ENCODE measurements around the gene HOXC10.

DNA sequence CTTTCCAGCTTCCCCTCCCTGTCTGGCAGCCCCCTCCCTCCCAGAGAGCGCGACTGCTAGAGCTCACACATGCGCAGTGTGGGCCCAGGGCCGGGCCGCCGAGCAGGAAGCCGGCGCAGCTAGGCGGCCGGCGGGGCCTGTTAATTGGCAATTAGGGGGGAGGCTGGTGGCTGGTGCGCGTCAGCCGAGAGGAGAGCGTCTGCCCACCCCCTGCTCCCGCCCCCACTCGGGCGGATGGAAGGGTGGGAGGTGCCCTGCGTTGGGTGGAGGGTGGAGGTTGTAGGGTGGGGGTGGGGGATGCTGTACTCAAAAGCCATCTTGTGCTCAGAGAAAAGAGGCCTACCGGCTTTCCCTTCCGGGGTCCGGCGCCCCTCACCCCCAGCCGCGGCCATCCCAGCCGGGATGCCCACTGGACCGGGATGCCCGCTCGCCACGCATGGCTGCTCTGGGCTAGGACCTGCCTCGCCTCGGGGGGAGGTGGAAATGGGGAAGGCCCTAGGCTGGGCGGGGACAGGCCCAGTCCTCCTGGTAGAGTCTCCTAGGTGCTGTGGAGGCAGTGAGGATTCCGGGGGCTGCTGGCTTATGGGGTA, 33.0 kb downstream of the HOXC10 start:
- TF ChIP-seq SRF (IDR thresholded peaks at IDR 0.05; ENCODE audit: low read depth, low read length) = no peak
- TF ChIP-seq EP300 (IDR thresholded peaks at IDR 0.05; ENCODE audit: borderline replicate concordance in 1 of 2, low read depth in 2 of 2, low read length in 2 of 2) = no peak
- TF ChIP-seq, protein P1, sequence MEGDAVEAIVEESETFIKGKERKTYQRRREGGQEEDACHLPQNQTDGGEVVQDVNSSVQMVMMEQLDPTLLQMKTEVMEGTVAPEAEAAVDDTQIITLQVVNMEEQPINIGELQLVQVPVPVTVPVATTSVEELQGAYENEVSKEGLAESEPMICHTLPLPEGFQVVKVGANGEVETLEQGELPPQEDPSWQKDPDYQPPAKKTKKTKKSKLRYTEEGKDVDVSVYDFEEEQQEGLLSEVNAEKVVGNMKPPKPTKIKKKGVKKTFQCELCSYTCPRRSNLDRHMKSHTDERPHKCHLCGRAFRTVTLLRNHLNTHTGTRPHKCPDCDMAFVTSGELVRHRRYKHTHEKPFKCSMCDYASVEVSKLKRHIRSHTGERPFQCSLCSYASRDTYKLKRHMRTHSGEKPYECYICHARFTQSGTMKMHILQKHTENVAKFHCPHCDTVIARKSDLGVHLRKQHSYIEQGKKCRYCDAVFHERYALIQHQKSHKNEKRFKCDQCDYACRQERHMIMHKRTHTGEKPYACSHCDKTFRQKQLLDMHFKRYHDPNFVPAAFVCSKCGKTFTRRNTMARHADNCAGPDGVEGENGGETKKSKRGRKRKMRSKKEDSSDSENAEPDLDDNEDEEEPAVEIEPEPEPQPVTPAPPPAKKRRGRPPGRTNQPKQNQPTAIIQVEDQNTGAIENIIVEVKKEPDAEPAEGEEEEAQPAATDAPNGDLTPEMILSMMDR (IDR thresholded peaks at IDR 0.05; ENCODE audit: control extremely low read depth in 1 of 3, insufficient read depth in 1 of 3, low read depth in 1 of 3, low read length in 3 of 3) = no peak
- no peak for TF ChIP-seq SP1 (IDR thresholded peaks at IDR 0.05; ENCODE audit: low read depth, low read length)
- TF ChIP-seq BACH1 (IDR thresholded peaks at IDR 0.05; ENCODE audit: low read length) = no peak
- TF ChIP-seq, protein P2, sequence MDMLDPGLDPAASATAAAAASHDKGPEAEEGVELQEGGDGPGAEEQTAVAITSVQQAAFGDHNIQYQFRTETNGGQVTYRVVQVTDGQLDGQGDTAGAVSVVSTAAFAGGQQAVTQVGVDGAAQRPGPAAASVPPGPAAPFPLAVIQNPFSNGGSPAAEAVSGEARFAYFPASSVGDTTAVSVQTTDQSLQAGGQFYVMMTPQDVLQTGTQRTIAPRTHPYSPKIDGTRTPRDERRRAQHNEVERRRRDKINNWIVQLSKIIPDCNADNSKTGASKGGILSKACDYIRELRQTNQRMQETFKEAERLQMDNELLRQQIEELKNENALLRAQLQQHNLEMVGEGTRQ (IDR thresholded peaks at IDR 0.05; ENCODE audit: low read length) = no peak
